H1 (cell line): ENCODE results near the gene CELF4. TPM values are rescaled to one million over a fixed set of nuclear protein-coding genes. Genes with fewer than 3 reads are reported as not detected.
A peak's percentile ranks its signal among the peaks of the same experiment; 100 is the strongest.

Source experiments
- CTCF ChIA-PET: fragments of 300-600 bp; sonication (Branson Sonifier 250); formaldehyde crosslinking; loops from one replicate; lab custom pipeline; 2021; ENCODE audit not compliant: partially characterized antibody; lab: Charles Lee
- POLR2A ChIA-PET: fragments of 300-600 bp; sonication (Branson Sonifier 250); formaldehyde crosslinking; loops from one replicate; lab custom pipeline; 2021; ENCODE audit warnings: inconsistent platforms; ENCODE audit not compliant: partially characterized antibody; lab: Charles Lee
- DNase-seq, 2 experiments: peaks; one replicate each; pipeline versions ENCODE4 v3.0.0 to v3.0.0-alpha.2; 2010 to 2022; ENCODE audit warnings: low spot score in 2 of 2, low read depth in 1 of 2, mixed read lengths in 1 of 2
- FAIRE-seq: peaks from 2 replicates; lab custom pipeline; 2011; peaks lifted over from hg19 to GRCh38; lab: Jason Lieb, UNC
- H2AFZ ChIP-seq: 2 replicates; pipeline ENCODE4 v1.8.1; 2012; ENCODE audit warnings: low read length, inconsistent platforms
- H2AK5ac ChIP-seq: 2 replicates; pipeline ENCODE4 v1.6.1; 2013; ENCODE audit warnings: low read depth, low read length
- H2BK120ac ChIP-seq: replicated peaks from 2 replicates; pipeline ENCODE3; 2013; ENCODE audit warnings: low read depth, low read length, inconsistent platforms
- H2BK12ac ChIP-seq: 2 replicates; pipeline ENCODE4 v1.6.1; 2013; ENCODE audit warnings: low read depth, low read length
- H2BK15ac ChIP-seq: 2 replicates; pipeline ENCODE4 v1.6.1; 2013; ENCODE audit warnings: low read length
- H2BK20ac ChIP-seq: 2 replicates; pipeline ENCODE4 v1.6.1; 2013; ENCODE audit warnings: low read length
- H2BK5ac ChIP-seq: 2 replicates; pipeline ENCODE4 v1.6.1; 2013; ENCODE audit warnings: low read depth, low read length
- H3K14ac ChIP-seq: 2 replicates; pipeline ENCODE4 v1.6.1; 2013; ENCODE audit warnings: inconsistent platforms; ENCODE audit not compliant: insufficient read length
- H3K18ac ChIP-seq: 2 replicates; pipeline ENCODE4 v1.6.1; 2013; ENCODE audit warnings: low read length; ENCODE audit errors: extremely low read depth
- H3K23ac ChIP-seq: 2 replicates; pipeline ENCODE4 v1.6.1; 2013; ENCODE audit warnings: inconsistent platforms; ENCODE audit not compliant: insufficient read length
- H3K23me2 ChIP-seq: 2 replicates; pipeline ENCODE4 v1.6.1; 2013; ENCODE audit warnings: low read depth, low read length
- H3K27ac ChIP-seq: 2 replicates; pipeline ENCODE4 v1.6.1; 2011; ENCODE audit warnings: low read depth, low read length, inconsistent platforms
- H3K27me3 ChIP-seq, 4 experiments: replicated peaks in 1 of 4; 1 replicate in 1 of 4; 2 replicates in 3 of 4; pipeline versions ENCODE4 v1.6.1 to v1.8.1; 2011 to 2013; ENCODE audit warnings: low read length in 3 of 4, mild to moderate bottlenecking in 3 of 4, inconsistent platforms in 2 of 4, mixed read lengths in 2 of 4, moderate library complexity in 1 of 4; ENCODE audit not compliant: control insufficient read depth in 3 of 4, insufficient read depth in 3 of 4; ENCODE audit errors: extremely low read depth in 1 of 4
- H3K36me3 ChIP-seq, 4 experiments: 2 replicates each; pipeline versions ENCODE4 v1.6.1 to v1.8.1; 2011 to 2013; ENCODE audit warnings: mild to moderate bottlenecking in 4 of 4, low read length in 3 of 4, moderate library complexity in 2 of 4, control low read depth in 1 of 4, inconsistent platforms in 1 of 4; ENCODE audit not compliant: insufficient read depth in 4 of 4, control insufficient read depth in 2 of 4
- H3K4ac ChIP-seq: replicated peaks from 2 replicates; pipeline ENCODE3; 2013; ENCODE audit warnings: low read length, low read depth, mixed read lengths, inconsistent platforms; ENCODE audit not compliant: insufficient read length
- H3K4me1 ChIP-seq, 4 experiments: replicated peaks in 1 of 4; 1 replicate in 1 of 4; 2 replicates in 3 of 4; pipeline versions ENCODE4 v1.6.1 to v1.8.1; 2011 to 2013; ENCODE audit warnings: low read length in 3 of 4, inconsistent platforms in 2 of 4, mixed read lengths in 1 of 4; ENCODE audit not compliant: insufficient read depth in 4 of 4, control insufficient read depth in 3 of 4
- H3K4me2 ChIP-seq, 2 experiments: 2 replicates each; pipeline versions ENCODE4 v1.6.1 to v1.8.1; 2011 to 2013; ENCODE audit warnings: low read depth in 2 of 2, low read length in 2 of 2, control low read depth in 1 of 2, inconsistent platforms in 1 of 2, mild to moderate bottlenecking in 1 of 2; ENCODE audit not compliant: insufficient read depth in 1 of 2
- H3K4me3 ChIP-seq, 4 experiments: fragments of 200-600, 300-600 bp in 1 of 4; sonication (generic), shearing (Covaris generic), sonication (Bioruptor Twin) in 1 of 4; 2 replicates each; pipeline versions ENCODE4 v1.5.1 to v1.8.1; 2011 to 2016; ENCODE audit warnings: low read length in 4 of 4, low read depth in 3 of 4, control low read depth in 2 of 4, inconsistent platforms in 2 of 4, mild to moderate bottlenecking in 2 of 4, mixed read lengths in 1 of 4, moderate library complexity in 1 of 4; ENCODE audit not compliant: insufficient read depth in 2 of 4; ENCODE audit errors: extremely low read depth in 1 of 4
- H3K56ac ChIP-seq: replicated peaks from 2 replicates; pipeline ENCODE3; 2013; ENCODE audit warnings: low read depth, mild to moderate bottlenecking, mixed read lengths, low read length, inconsistent platforms; ENCODE audit not compliant: insufficient read length
- H3K79me1 ChIP-seq: 2 replicates; pipeline ENCODE4 v1.6.1; 2013; ENCODE audit warnings: low read depth, low read length, control low read depth
- H3K79me2 ChIP-seq, 2 experiments: 2 replicates each; pipeline versions ENCODE4 v1.6.1 to v1.8.1; 2012 to 2013; ENCODE audit warnings: low read length in 2 of 2, mild to moderate bottlenecking in 2 of 2, inconsistent platforms in 1 of 2; ENCODE audit not compliant: insufficient read depth in 2 of 2, control insufficient read depth in 1 of 2
- H3K9ac ChIP-seq, 4 experiments: replicated peaks in 1 of 4; 1 replicate in 1 of 4; 2 replicates in 3 of 4; pipeline versions ENCODE4 v1.6.1 to v1.8.1; 2011 to 2013; ENCODE audit warnings: low read depth in 3 of 4, low read length in 3 of 4, control low read depth in 2 of 4, mild to moderate bottlenecking in 2 of 4, moderate library complexity in 2 of 4, inconsistent platforms in 1 of 4; ENCODE audit errors: extremely low read depth in 1 of 4
- H3K9me3 ChIP-seq, 2 experiments: 2 replicates each; pipeline versions ENCODE4 v1.6.1 to v1.8.1; 2012 to 2013; ENCODE audit warnings: mild to moderate bottlenecking in 2 of 2, moderate library complexity in 2 of 2, control low read depth in 1 of 2, inconsistent platforms in 1 of 2, low read depth in 1 of 2, low read length in 1 of 2, mixed read lengths in 1 of 2; ENCODE audit not compliant: insufficient read depth in 2 of 2
- H4K20me1 ChIP-seq, 2 experiments: replicated peaks in 1 of 2; 2 replicates each; pipeline versions ENCODE3 to v1.8.1; 2011 to 2013; ENCODE audit warnings: inconsistent platforms in 2 of 2, low read length in 2 of 2, mild to moderate bottlenecking in 1 of 2; ENCODE audit not compliant: insufficient read depth in 2 of 2, control insufficient read depth in 1 of 2
- H4K5ac ChIP-seq: 2 replicates; pipeline ENCODE4 v1.6.1; 2013; ENCODE audit warnings: low read length, low read depth, mixed read lengths, inconsistent platforms; ENCODE audit not compliant: insufficient read length
- H4K8ac ChIP-seq: 2 replicates; pipeline ENCODE4 v1.8.0; 2013; ENCODE audit warnings: mild to moderate bottlenecking, moderate library complexity, low read length, inconsistent platforms; ENCODE audit not compliant: insufficient read depth; ENCODE audit errors: extremely low read depth
- H4K91ac ChIP-seq: replicated peaks from 2 replicates; pipeline ENCODE3; 2013; ENCODE audit warnings: low read length, mixed read lengths, inconsistent platforms; ENCODE audit not compliant: insufficient read length
- KDM1A ChIP-seq: fragments of 200-600, 300-600 bp; sonication (generic); IDR thresholded peaks from 2 replicates; pipeline ENCODE4 v1.7.1; 2016; ENCODE audit warnings: mild to moderate bottlenecking, low read length, borderline replicate concordance
- TCF12 ChIP-seq: IDR thresholded peaks from 2 replicates; pipeline ENCODE4 v1.6.1; 2011; ENCODE audit warnings: low read depth, mild to moderate bottlenecking, low read length
- WGBS, 2 experiments: shearing (Covaris generic) in 1 of 2; methylation state at CpG; one replicate each; pipeline versions ENCODE4 v1.1.6 to v1.1.7; 2013 to 2015; ENCODE audit warnings: low lambda C conversion rate in 2 of 2, mixed read lengths in 2 of 2, inconsistent platforms in 1 of 2, low coverage in 1 of 2, missing lambda C conversion rate in 1 of 2; ENCODE audit not compliant: insufficient replicate concordance in 2 of 2, insufficient coverage in 1 of 2, insufficient read length in 1 of 2; ENCODE audit errors: extremely low coverage in 1 of 2, missing lambda C conversion rate in 1 of 2; 5-methylcytosine and 5-hydroxymethylcytosine counted together
- polyA plus RNA-seq, 7 experiments: library from polyadenylated mRNA; depleted of rRNA in 3 of 7; stranded (reverse) in 5 of 7; unstranded in 2 of 7; fragments of >200 nt in 5 of 7; fragments of 200-250 nt in 2 of 7; gene quantifications; 1 replicate in 5 of 7; 2 replicates in 1 of 7; 4 replicates in 1 of 7; pipeline versions ENCODE4 v1.2.1 to v1.2.3, GENCODE V29; 2011 to 2013; ENCODE audit warnings: missing spikeins in 2 of 7, mixed read lengths in 2 of 7
- total RNA-seq: library from RNA; stranded (reverse); fragmentation: NEBNext Ultra II Directional; extraction: Animal tissue kit (Norgen Biotek cat#: 25700); gene quantifications from 2 replicates; pipeline ENCODE4 v1.2.1, GENCODE V29; 2021

CELF4 gene
- total and polyA plus RNA-seq, 2 of the 8 experiments (the other 6 are each of a cell fraction or from before 2014, with no cell fraction given): 1.6 to 3.4 TPM

DNA sequence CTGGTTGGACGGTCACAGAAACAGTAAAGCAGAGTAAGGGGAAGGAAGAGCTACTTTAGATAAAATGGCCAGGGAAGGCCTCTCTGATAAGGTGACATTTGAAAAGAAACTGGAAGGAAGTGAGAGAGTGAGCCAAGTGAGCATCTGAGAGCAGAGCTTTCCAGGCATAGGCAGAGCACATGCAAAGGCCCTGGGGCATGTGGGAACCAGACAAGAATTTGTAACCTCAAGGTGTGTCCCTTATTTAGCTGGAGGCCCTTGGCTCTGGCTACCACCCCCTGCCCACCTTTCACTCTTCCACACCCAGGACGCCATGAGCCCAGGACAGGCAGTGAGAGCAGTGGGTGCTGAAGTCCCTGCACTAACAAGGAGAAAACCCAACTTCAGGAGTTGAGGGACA is 116.0 kb downstream of the CELF4 start:
- POLR2A ChIA-PET: no interaction called here
- no peak overlapping the region for H3K9ac ChIP-seq
- H3K79me2 ChIP-seq: no peaks in the 10 kb centered on the region
- FAIRE-seq (no peak), DNase-seq (no peak)
- no peak overlapping the region for H3K27ac ChIP-seq
- no peaks in the 10 kb centered on the region for H3K9me3 ChIP-seq
- H2BK12ac ChIP-seq: peak overlapping the region; percentile 96
- no peak overlapping the region for H4K5ac ChIP-seq
- H3K23ac ChIP-seq: no peak overlapping the region
- peaks cover 0 to 3% (median 0%) of the 10 kb centered on the region in 4 experiments; a peak in 1 of 7 replicates for H3K27me3 ChIP-seq
- peaks cover 0 to 3% of the 10 kb centered on the region in 2 experiments for H4K20me1 ChIP-seq
- H2BK15ac ChIP-seq: peak overlapping the region; percentile 97
- TF ChIP-seq TCF12 (no peak), KDM1A (peak; percentile 77; the same call in 1 of the 2 replicates)
- H3K36me3 ChIP-seq: no peaks in the 10 kb centered on the region
- H3K79me1 ChIP-seq: no peaks in the 10 kb centered on the region
- H3K4me2 ChIP-seq: peak overlapping the region in 1 of 2 experiments; percentile 41; a peak in 1 of 4 replicates
- H2BK120ac ChIP-seq: no peak overlapping the region
- no peak overlapping the region; the same call in 1 of the 2 replicates for H3K18ac ChIP-seq
- no peak overlapping the region for H4K8ac ChIP-seq
- H3K56ac ChIP-seq: no peak overlapping the region
- H2BK5ac ChIP-seq: peak overlapping the region; percentile 18; the same call in 1 of the 2 replicates
- no peak overlapping the region for H3K4ac ChIP-seq
- peaks cover 2% of the 10 kb centered on the region for H3K23me2 ChIP-seq
- CTCF ChIA-PET: interaction anchor here (0.8 to 13.4 kb wide), 14 partner anchors 9 to 90 kb away, joined by 3 to 144 read pairs (median 4); no protein-coding TSS in a partner anchor
- 0 out of 2 replicates have a peak overlapping the region, but pooled peaks have one; percentile 76 for H2AK5ac ChIP-seq
- H2BK20ac ChIP-seq: peak overlapping the region; percentile 99; the same call in 1 of the 2 replicates
- no peak overlapping the region for H3K4me3 ChIP-seq
- H2AFZ ChIP-seq: no peak overlapping the region
- WGBS, 2 experiments: 76% methylated on average over 2 of the region's 2 CpGs; no CpG with 5 or more reads in 1 of the 2 experiments
- no peak overlapping the region for H3K14ac ChIP-seq
- H3K4me1 ChIP-seq: peaks cover 8 to 22% (median 15%) of the 10 kb centered on the region in 4 experiments
- H4K91ac ChIP-seq: peak overlapping the region; percentile 77
